GM10266 (cell line): ENCODE data around the gene MED13L.

ENCODE experiments used
- DNase-seq: peaks from one replicate; pipeline ENCODE4 v3.0.0; 2012; ENCODE audit errors: extremely low spot score
- CTCF ChIP-seq: IDR thresholded peaks from 2 replicates; pipeline ENCODE4 v1.5.1; 2012; ENCODE audit warnings: mild to moderate bottlenecking, low read depth; ENCODE audit not compliant: control insufficient read depth, insufficient read depth; ENCODE audit errors: missing control alignments

Gene MED13L

GRCh38 chr12:116189692-116190091 is 87.8 kb downstream of the MED13L start:
- TF ChIP-seq CTCF = no peak
- DNase-seq = no peak

- no peak for DNase-seq
- no peak for TF ChIP-seq CTCF
Measured at GRCh38 chr12:116188581-116188980, 88.9 kb downstream of the MED13L start.

GRCh38 chr12:116187151-116187511 is 90.4 kb downstream of the MED13L start:
- no peak for TF ChIP-seq CTCF
- DNase-seq = no peak

- DNase-seq = no peak
- TF ChIP-seq CTCF = no peak
Measured at GRCh38 chr12:116186482-116187150, 90.9 kb downstream of the MED13L start.

GRCh38 chr12:116184763-116185162 is 92.7 kb downstream of the MED13L start:
- no peak for TF ChIP-seq CTCF
- no peak for DNase-seq

GRCh38 chr12:116183741-116184141 is 93.8 kb downstream of the MED13L start:
- DNase-seq = no peak
- TF ChIP-seq CTCF = no peak

GRCh38 chr12:116182359-116183063 is 95.0 kb downstream of the MED13L start:
- TF ChIP-seq CTCF = no peak
- no peak for DNase-seq
